Transverse colon (tissue), 4 donors: ENCODE data around the gene ABHD8. TPM values are rescaled to one million over a fixed set of nuclear protein-coding genes. Genes with fewer than 3 reads are reported as not detected.

Experiments
- DNase-seq: peaks from one replicate; pipeline ENCODE4 v3.0.0-alpha.2; 2019
- H3K27ac ChIP-seq, 4 donors: fragments of 200-600 bp; sonication (generic); 2 replicates each; pipeline ENCODE4 v1.5.1; 2016 to 2018; ENCODE audit warnings: inconsistent platforms in 4 of 4
- H3K27me3 ChIP-seq: fragments of 200-600 bp; sonication (generic); 2 replicates; pipeline ENCODE4 v1.5.1; 2017; ENCODE audit warnings: inconsistent platforms
- H3K36me3 ChIP-seq, 4 donors: fragments of 200-600 bp; sonication (generic); 2 replicates each; pipeline ENCODE4 v1.5.1; 2017 to 2019; ENCODE audit warnings: inconsistent platforms in 4 of 4
- H3K4me1 ChIP-seq, 4 donors: fragments of 200-600 bp; sonication (generic); 2 replicates each; pipeline ENCODE4 v1.5.1; 2017 to 2020; ENCODE audit warnings: inconsistent platforms in 4 of 4
- H3K4me3 ChIP-seq, 4 donors: fragments of 200-600 bp; sonication (generic); 1 replicate in 1 of 4; 2 replicates in 3 of 4; pipeline versions ENCODE4 v1.5.1 to v1.6.1; 2017 to 2019; ENCODE audit warnings: inconsistent platforms in 4 of 4
- H3K9me3 ChIP-seq, 2 donors: fragments of 200-600 bp; sonication (generic); 2 replicates each; pipeline ENCODE4 v1.5.1; 2017 to 2019; ENCODE audit warnings: inconsistent platforms in 2 of 2
- CTCF ChIP-seq, 5 experiments: fragments of 200-600 bp in 3 of 5; fragments of 450-650 bp in 2 of 5; sonication (generic) in 3 of 5; IDR thresholded peaks; 1 replicate in 2 of 5; 2 replicates in 3 of 5; pipeline ENCODE4 v1.5.1; 2016 to 2017; ENCODE audit warnings: antibody characterized with exemption in 5 of 5, inconsistent platforms in 3 of 5, mild to moderate bottlenecking in 2 of 5, moderate library complexity in 1 of 5
- EP300 ChIP-seq: sonication (generic); formaldehyde crosslinking; IDR thresholded peaks from one replicate; pipeline ENCODE4 v1.6.1; 2017; ENCODE audit warnings: antibody characterized with exemption, low read depth
- POLR2A ChIP-seq: fragments of 450-650 bp; IDR thresholded peaks from one replicate; pipeline ENCODE4 v1.6.1; 2016; ENCODE audit warnings: antibody characterized with exemption, mild to moderate bottlenecking, moderate library complexity
- POLR2AphosphoS5 ChIP-seq, 3 donors: sonication (generic); formaldehyde crosslinking; IDR thresholded peaks; one replicate each; pipeline ENCODE4 v1.6.1; 2016; ENCODE audit warnings: antibody characterized with exemption in 3 of 3
- WGBS, 2 donors: methylation state at CpG; one replicate each; pipeline ENCODE4 v1.1.5; 2018; ENCODE audit warnings: low coverage in 1 of 2; 5-methylcytosine and 5-hydroxymethylcytosine counted together
- in situ Hi-C, 4 donors: fragments of 200-750 bp; cut with MboI; loops; one replicate each; pipeline versions ENCODE4 v1.15.0 to v1.15.1; 2017; ENCODE audit warnings: low sequenced_read_pairs in 3 of 4, low pct_ligation_motif_present in 1 of 4, low pct_unique_long_range_greater_than_20kb in 1 of 4
- intact Hi-C: fragments of 100-400 bp; cut with DNase I; formaldehyde crosslinking; loops from one replicate; pipeline ENCODE4 v1.15.1; 2023; ENCODE audit warnings: low total_unique reads
- total RNA-seq, 4 donors: library from RNA; depleted of rRNA; stranded (reverse); fragments of >200 nt; gene quantifications; one replicate each; pipeline ENCODE4 v1.1.0, GENCODE V29; 2016

Gene ABHD8
- total RNA-seq, 4 donors from 2014 or later = 6.0 to 14.1 (median 9.1) TPM

- H3K27ac ChIP-seq = no peak overlapping the region
- DNase-seq = peak; percentile 91
- WGBS, 2 donors = 4% methylated on average over 41 of the region's 45 CpGs; no CpG with 5 or more reads in 1 of the 2 donors
- H3K4me1 ChIP-seq = peaks cover 12 to 18% (median 16%) of the 10 kb centered on the region in 4 donors
- peaks cover 14% of the 10 kb centered on the region for H3K27me3 ChIP-seq
- peaks cover 0 to under 1% (median 0%) of the 10 kb centered on the region in 4 donors for H3K36me3 ChIP-seq
- H3K9me3 ChIP-seq = no peaks in the 10 kb centered on the region
- intact Hi-C loops = loop anchor here (2.0 kb wide), 1 partner anchor 78 kb away; no protein-coding TSS in a partner anchor
- in situ Hi-C loops = loop anchor here (10.0 to 25.0 kb wide), 5 partner anchors 68 to 520 kb away; partner anchors contain the start of gene USE1 (in 1 of the 4)
- TF ChIP-seq POLR2A = no peak
- no peak for TF ChIP-seq EP300
- TF ChIP-seq CTCF (IDR thresholded peaks at IDR 0.05) = peak; percentile 87 to 97 (median 95)
- no peak for TF ChIP-seq POLR2AphosphoS5 (IDR thresholded peaks at IDR 0.05)
- peak overlapping the region in 3 of 4 donors; percentile 0 to 43 (median 27) for H3K4me3 ChIP-seq
These were observed 20.6 kb downstream of the ABHD8 start for GRCh38 chr19:17282488-17283125.

- 5% methylated on average over 59 of the region's 75 CpGs; no CpG with 5 or more reads in 1 of the 2 donors for WGBS, 2 donors
- TF ChIP-seq CTCF (IDR thresholded peaks at IDR 0.05) (no peak), POLR2A (no peak), EP300 (no peak), POLR2AphosphoS5 (IDR thresholded peaks at IDR 0.05) (no peak)
- DNase-seq = peak; percentile 27
- peaks cover 12 to 18% (median 16%) of the 10 kb centered on the region in 4 donors for H3K4me1 ChIP-seq
- peak within 1 kb of the TSS in 3 of 4 donors; percentile 0 to 43 (median 27) for H3K4me3 ChIP-seq
- no peak within 1 kb of the TSS for H3K27ac ChIP-seq
- H3K27me3 ChIP-seq = peaks cover 14% of the 10 kb centered on the region
- H3K36me3 ChIP-seq = peaks cover 0 to 6% (median 2%) of the 10 kb centered on the region in 4 donors
- intact Hi-C loops (loop anchor here (2.0 kb wide), 1 partner anchor 77 kb away; no protein-coding TSS in a partner anchor), in situ Hi-C loops (loop anchor here (10.0 to 25.0 kb wide), 5 partner anchors 67 to 519 kb away; partner anchors contain the start of gene USE1 (in 1 of the 4))
- no peaks in the 10 kb centered on the region for H3K9me3 ChIP-seq
These were observed 21.6 kb downstream of the ABHD8 start, which contains the start of gene ANKLE1 for GRCh38 chr19:17281391-17282304. TSS of gene ANKLE1 (plus strand) at chr19:17281901. CDS start at chr19:17281921, 20 bp downstream.

GRCh38 chr19:17279436-17279835 is 23.8 kb downstream of the ABHD8 start:
- in situ Hi-C loops = loop anchor here in 2 of 4 donors (25.0 kb wide), 2 partner anchors 217 to 517 kb away; no protein-coding TSS in a partner anchor
- Histone ChIP-seq H3K27me3 (peaks cover 14% of the 10 kb centered on the region), H3K4me1 (peaks cover 12 to 18% (median 16%) of the 10 kb centered on the region in 4 donors), H3K36me3 (peaks cover 0 to 14% (median 6%) of the 10 kb centered on the region in 4 donors), H3K27ac (no peak overlapping the region), H3K9me3 (no peaks in the 10 kb centered on the region), H3K4me3 (no peak overlapping the region)
- DNase-seq = no peak
- TF ChIP-seq POLR2AphosphoS5 (IDR thresholded peaks at IDR 0.05) = no peak
- TF ChIP-seq CTCF (IDR thresholded peaks at IDR 0.05) = no peak
- no peak for TF ChIP-seq POLR2A
- no peak for TF ChIP-seq EP300
- intact Hi-C loops = loop anchor here (1.0 kb wide), 1 partner anchor 216 kb away; no protein-coding TSS in a partner anchor
- 75 to 100% methylated on average over 2 to 3 of the region's 3 CpGs for WGBS, 2 donors
